Activated T-cell treated with anti-CD3 and anti-CD28 coated beads for 4 hours (primary cell): ENCODE data around the gene DHRS12.

ENCODE experiments used
- DNase-seq: peaks from one replicate; pipeline ENCODE4 v3.0.0-alpha.2; 2020

The DHRS12 gene

DNA sequence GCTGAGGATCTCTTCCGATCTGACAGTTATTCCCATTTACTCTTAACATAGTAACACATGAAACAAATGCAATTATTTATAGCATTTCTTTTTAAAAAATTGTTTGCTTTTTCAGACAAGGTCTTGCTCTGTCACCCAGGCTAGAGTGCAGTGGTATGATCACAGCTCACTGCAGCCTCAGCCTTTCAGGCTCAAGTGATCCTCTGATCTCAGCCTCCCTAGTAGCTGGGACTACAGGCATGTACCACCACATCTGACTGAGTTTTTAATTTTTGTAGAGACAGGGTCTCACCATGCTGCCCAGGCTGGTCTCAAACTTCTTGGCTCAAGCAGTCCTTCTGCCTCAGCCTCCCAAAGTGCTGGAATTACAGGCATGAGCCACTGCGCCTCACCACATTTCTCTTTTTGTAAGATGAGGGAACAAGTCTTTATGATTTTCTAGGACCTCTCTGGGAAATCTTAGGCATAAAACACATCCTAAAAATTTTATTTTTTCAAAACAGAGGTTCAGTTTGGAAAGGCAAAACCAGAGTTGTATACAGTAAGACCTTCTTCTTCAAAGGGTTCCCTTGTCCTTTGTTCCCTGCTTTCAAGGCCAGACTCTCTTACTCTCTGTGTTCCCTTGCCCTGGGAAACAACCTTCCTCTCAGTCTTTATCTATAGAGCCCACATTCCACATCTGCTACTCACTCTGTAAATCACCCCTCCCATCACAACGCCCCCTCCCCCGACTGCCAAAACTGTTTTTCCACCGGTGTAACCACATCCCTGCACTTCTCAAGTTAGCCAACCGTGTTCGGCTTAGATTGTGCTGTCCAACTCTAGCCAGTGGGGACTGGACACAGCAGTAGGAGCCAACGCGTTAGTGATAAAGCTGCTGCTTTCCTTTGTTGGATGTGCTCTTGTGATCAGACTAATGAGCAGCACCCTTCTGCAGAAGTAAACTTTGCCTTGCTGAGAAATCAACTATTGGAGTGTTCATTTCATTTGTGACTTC is 56.2 kb downstream of the DHRS12 start:
- no peak for DNase-seq

DNA sequence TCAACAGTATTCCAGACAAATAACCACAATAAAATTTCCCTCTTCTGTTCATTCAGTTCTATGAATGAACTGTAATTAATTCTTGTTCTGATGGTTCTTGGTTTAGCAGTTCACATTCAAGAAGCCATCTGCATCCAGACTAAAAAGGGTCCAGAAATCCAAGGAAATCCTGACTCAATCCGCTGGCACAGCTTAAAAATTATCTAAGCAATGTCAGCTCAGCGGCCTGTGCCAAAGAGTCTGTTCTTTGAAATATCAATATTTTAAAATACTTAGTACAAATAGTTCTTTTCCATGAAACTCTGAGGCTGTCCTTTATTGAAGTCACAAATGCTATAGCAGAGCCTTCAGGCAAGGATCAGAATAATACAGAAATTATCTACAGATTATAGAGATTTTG is 57.2 kb downstream of the DHRS12 start:
- DNase-seq, result no peak

DNA sequence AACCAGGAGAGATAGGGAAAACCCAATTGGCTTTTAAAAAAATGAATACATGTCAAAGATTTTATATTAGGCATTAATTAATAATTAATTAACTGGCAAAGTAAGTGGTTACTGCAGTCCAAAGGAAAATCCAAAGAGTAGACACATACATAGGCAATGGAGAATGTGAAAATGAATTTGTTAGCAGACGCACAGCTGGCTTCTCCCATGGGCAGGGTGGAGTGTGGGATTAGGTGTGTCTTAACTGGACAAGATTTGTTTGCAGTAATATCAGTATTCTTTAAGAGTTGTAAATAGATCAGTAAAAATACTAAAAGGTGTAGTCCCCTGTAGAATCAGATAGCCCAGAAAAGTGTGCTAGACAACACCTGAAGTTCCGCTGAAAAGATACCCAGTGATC is 58.7 kb downstream of the DHRS12 start:
- no peak for DNase-seq

DNA sequence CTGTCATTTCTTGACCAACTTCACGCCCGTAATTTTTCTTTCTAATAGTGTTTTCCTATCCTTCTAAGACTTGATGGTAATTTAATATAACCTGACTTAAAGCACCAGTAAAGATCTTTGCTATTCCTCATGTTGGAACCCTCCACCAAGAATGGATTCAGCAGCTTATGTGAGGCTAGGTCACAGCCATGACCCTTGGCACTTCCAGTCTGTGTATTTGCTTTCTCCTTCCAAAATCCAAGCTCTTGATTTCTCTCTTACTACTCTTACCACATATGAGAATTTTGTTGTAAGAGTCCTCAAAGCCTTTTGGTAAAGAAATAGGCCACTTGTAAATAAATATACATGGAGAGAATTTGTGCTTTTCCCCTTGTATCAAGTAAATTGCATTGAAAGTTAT is 61.4 kb downstream of the DHRS12 start:
- no peak for DNase-seq

DNA sequence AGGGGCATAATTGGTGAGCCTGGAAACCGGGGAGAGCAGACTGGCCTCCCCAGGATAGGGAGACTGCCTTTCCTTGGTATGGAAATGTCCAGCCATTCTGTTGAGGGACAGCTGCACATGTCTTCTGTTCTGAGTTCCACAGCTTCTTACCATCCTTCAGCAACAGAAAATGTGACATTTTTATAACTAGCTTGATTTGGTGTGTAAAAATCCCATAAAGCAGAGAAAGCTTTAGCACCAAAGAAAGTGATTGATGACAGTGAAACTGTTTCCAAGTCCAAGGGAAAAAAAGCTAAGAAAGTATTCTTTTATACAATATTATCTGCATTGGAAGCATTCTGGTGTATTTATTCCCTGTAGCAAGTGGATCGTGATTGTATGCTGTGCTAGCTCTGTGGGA is 61.9 kb downstream of the DHRS12 start:
- DNase-seq, result no peak

DNA sequence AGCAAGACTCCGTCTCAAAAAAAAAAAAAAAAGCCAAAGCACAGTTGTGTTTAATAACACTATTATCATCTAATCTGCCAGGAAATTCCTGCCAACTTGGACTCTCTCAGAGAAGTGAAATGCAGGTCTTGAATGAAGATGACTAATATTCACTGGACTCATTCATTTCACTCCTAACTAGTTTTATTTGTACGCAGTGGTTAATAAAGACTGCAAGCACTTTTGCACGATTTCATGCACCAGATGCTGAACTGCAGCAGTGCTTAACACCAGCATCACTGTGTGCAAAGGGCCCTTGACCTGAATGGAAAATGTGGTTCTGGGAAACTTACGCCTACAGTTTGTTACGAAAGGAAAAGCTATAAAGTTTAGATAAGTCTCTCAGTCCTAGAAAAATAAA is 63.3 kb downstream of the DHRS12 start:
- no peak for DNase-seq

DNA sequence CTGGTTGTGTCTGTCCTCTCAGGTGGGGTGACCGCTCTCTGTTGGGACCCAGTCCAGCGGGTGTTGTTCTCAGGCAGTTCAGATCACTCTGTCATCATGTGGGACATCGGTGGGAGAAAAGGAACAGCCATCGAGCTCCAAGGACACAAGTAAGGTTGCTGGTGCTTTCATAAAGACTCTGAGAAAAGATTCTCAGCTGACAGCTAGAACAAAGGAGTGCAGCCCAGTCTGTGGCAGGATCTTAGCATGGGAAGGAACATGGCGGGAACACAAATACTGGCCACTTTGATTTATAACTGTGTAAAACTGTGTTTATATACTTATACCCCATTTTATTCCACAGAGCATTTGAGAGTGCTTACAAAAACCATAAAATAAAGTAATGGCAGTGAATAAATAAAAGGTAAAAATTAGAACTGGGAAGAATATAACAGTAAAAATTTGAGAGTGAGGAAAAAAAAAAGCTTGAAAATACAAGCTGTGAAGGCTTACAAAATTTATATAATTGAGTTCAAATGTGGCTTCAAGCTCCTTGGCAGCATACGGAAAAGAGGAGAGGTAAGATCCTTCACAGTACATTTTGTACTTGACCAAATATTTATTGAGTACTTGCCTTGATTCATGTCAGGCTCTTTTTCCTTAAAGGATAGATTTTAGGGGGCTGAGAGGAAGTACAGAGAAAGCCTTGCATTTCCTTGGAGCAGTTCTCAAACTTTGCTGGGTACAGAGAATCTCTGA is 64.8 kb downstream of the DHRS12 start:
- no peak for DNase-seq

DNA sequence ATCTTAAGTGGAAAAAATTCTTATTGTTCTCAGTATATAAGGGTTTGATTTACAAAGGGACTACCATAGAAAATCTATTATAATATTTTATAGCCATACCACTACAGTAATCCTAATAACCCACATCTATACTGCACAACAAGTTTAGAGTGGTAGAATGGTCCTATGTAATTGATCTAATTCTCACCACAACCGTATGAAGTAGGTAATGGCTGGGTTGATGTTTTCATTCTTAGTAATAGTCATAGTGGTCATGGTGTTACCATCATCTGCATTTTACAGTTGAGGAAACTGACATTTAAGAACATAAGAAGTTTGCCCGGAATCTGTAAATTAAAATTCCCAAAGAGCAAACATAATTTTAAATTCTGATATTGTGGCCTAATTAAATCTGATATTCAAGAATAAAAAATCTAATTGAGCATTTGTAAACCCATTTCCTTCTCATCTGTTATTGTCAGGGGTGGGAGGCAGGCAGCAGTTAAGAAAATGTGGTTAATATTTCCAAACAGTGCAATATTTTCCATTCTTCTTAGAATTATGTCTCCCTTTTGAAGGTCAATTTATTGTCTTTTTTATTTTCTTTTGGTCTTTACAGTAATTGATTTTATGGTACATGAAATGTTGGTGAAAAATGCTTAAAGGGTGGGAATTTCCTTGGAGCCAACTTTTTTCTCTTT is 65.6 kb downstream of the DHRS12 start:
- no peak for DNase-seq

DNA sequence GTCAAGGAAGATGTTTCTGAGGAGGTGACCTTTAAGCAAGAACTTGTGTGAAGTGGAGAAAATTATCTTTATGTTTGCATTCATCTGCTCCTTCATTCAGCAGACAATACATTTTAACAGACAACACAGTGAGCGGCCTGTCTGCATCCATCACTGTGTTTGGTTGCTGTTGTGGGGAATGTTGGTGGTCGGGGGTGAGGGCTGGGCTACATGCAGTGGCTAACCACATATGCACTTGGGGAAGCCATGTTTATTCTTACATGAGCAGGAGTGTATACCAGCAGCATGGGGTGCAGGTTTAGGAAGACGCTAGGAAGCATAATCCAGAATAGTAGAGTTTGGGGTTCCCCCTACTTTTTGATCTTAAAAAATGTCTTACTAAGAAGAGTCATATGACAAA is 66.4 kb downstream of the DHRS12 start:
- no peak for DNase-seq

DNA sequence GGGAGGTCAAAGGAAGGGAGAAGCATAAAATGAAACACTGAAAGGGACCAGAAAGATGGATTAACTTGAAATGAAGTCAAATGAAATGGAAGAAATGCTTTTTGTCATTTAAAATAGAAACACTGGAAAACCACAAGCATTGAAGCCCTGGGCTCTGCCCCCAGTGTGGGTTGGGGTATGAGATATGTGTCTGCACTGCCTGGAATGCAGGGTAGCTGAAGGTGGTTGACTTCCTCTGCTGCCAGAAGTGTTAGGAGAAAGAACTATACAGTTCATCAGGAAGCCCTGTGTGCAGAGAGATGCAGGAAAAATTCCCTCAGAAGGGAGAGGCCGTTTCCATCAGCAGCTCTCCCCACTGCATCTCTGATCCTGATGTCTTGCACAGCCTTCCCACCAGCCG is 69.2 kb downstream of the DHRS12 start:
- no peak for DNase-seq

DNA sequence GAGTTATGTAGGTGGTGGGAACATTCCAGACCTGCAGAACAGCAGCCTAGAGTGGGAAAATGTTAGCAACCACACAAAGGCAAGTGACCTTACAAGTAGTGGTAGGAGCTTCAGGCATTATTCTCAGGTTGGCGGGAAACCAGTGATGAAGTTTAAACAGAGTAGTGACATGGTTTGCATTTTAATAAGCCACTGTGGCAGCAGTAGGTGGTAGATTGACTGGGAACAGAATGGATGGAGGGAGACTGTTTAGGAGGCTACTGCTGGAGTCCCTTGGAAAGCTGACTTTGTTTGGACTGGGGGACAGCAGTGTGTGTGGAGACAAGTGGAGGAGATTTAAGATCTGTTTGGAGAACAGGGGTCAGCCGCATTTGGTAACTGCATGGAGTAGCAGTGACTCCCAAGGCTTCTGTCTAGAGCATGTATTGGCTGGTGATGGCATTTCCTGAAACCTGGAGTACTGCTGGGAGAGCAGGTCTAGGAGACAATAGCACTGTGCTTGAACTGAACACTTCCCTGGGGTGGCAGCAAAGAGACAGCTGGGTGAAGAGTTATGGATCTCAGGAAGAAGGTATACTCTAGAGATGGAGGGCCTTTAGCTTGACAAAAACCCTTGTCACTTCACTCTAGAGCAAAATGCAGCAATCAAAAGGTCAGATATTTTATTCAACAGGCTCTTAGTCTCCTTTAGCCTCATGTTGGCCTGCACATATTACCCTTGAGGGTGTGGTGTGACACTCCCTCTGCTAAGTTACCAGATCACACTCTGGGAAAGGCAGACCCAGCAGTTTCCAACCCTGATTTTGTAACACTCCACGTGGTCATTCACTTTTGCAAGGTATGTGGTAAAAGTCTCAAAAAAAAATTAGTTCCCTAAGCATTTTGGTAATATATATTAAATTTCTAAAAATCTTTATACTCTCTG is 70.3 kb downstream of the DHRS12 start:
- no peak for DNase-seq

DNA sequence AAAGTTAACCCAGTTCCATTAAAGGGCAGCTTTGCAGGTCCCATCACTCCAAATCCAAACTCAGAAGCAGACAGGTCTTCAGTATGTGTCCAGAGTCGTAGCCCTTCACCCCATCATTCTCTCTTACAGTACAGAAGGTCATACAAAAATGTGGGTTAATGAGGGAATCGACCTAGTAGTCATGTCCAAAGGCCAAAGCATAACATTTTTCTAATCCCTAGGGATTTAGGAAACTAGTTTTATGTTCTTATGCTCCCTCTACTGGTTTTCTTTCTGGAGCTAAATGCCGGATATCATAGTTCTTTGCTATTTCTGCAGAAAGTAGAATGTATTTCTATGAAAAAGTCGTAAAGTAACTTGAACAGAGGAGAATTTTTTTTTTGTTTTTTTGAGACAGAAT is 72.2 kb downstream of the DHRS12 start:
- DNase-seq, result no peak

DNA sequence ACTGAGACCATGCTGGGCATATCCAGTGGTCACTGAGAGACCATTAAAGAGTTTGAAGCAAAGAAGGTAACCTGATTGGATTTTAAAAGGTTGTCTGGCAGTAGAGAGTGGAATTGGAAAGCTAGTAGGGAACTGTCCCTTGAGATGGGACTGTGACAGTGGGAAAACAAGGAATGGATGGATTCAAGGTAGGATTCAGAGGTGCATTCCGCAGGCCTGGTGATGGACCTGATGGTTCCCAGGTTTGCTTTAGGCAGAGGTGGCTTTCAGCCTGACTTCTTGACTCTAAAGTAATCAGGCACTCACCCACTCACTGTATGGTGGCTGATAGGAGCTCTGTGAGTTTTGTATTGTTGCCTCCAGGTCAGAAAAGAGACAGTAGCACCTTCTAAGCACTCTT is 73.0 kb downstream of the DHRS12 start:
- DNase-seq, result no peak

DNA sequence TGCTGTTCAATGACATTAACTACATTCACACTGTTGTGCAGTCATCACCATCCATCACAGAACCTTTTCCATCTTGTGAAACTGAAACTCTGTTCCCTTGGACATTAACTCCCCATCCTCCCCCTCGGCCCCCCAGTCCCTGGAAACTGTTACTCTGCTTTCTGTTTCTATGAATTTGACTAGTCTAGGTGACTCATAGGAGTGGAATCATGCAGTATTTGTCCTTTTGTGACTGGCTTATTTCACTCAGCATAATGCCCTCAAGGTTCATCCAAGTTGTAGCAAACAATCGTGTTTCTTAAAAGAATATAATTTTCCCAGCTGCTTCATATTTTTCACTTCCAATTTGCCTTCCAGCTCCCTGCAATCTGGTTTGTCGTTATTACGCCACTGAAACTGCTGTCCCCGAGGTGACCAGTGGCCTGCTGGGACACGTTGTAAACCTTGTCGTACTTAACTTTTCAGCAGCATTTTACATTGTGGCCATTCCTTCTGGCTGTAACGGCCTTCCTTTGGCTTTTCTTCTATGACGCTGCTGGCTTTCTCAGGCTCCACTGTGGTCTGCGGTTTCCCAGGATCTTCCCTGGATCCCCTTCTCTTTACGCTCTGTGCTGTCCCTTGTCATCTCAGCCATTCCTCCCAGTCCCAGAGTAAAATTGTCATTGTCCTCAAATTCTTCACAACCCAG is 74.0 kb downstream of the DHRS12 start:
- no peak for DNase-seq

DNA sequence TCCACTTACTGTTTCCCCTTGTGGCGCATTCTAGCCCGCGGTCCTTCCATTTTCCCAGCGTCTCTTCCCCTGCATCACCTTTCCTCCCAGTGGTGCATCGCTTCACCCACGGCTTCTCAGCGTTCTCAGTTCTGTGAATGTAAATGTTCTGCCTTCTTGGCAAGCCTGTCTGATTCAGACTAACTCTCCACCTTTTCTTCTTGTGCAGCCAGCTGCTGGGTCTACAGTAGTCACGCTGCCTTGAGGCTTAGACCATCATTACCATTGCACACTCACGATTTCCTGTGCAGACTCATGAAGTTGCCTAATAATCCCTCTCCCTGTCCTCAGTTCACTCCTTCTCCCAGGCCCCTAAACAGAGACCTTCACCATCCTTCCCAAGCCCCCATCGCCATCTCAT is 75.0 kb downstream of the DHRS12 start:
- DNase-seq, result no peak

DNA sequence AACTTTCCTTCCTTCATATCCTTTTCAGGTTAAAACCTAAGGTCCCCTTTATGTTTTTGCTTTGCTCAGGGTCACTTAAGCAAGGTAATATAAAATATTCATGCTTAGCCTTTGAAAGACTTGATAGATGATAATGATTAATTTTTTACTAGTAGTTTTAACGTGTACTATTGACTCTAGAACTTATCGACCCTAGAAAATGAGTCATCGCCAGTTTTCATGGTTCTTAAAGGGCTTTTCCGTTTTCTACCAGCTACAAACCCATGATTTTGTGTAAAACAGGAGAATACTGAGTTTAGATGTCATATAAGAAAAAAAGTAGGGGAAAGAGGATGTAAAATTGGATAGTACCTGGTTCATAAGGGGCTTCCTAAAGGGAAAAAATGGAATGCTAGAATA is 75.7 kb downstream of the DHRS12 start:
- DNase-seq, result no peak

DNA sequence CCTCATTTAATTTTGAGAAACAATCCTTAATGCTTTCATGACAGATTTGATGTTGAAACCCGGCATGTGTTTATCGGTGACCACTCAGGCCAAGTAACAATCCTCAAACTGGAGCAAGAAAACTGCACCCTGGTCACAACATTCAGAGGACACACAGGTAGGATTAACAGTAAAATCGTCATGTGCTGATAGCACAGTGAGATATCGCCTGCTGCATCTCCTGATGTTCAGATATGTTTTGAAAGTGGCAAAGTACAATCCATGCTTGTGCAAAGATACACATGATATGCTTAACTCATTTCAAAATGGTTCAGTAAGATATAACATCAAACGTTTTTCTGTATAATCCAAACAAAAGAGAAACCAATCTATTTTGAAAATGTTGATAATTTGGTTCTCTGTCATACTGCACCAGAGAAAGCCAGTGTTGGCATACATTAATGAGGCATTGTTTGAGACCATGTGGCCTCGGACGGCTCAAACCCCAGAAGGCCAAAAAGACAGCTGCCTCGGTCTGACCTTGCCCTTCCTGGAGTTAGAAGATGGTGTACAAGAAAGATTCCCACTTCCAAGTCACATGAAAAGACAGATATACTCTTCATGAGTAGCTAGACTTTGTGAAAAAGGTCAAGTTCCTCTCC is 76.2 kb downstream of the DHRS12 start:
- DNase-seq, result no peak

DNA sequence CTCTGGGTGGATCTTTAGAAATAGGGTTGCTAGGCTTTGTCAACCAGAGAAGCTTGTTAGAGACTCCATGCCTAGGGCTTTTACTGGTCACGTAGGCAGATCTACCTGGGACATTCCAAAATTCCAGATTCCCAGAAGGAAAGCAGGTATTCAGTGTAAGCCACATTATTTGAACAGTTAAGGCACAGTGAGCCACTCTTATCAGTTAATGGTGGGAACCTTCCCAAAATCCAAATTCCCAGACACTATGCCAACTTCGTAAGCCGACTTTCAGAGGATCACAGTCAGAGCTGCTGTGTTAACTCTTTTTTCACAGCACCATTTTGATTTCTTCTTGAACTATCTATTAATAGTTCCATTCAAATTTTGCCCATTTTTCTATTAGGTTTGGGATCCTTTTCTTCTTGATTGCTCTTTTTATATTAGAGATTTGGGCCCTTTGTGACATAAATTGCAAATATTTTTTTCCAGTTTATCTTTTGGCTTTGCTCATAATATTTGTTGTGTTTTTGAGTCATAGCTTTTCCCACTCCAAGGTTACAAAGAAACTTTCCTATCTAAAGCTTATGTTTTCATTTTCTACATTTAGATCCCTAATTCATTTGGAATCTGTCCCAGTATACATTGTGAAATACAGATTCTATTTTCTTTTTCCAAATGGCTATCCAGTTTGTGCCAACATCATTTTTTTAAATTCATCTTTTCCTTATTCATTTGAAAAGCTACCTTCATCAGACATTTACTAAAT is 77.3 kb downstream of the DHRS12 start:
- no peak for DNase-seq

DNA sequence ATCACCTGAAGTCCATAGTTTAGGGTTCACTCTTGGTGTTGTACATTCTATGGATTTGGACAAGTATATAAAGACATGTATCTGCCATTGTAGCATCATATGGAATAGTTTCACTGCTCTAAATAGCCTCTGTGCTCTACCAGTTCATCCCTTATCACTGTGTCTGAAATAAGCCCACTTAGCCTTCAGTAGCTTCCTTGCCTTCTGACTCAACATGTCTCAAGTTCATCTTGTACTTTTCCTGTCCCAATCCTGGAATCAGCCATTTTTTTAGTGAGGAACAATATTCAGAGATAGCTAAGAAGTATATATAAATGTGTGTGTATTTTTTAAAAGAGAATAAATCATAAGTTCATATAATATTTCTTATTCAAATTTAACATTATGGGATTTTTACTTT is 79.2 kb downstream of the DHRS12 start:
- DNase-seq, result no peak

DNA sequence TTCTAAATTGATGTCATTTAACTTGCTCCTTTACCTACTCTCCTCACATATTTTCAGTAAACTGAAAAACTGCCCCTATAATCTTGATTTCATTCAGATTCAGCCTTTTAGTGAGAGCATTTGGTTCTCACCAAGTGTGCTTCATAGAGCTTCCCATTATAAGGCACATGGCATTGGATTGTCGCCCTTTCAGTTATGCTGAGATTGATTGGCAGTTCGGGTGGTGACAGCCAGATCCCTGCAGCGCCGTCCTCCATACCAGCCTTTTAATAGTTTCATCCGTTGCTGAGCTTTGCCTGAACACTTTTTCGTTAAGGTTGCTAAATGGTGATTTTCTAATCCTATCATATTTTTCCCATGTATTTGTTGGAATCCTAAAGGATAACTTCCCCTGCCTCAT is 80.4 kb downstream of the DHRS12 start:
- no peak for DNase-seq

DNA sequence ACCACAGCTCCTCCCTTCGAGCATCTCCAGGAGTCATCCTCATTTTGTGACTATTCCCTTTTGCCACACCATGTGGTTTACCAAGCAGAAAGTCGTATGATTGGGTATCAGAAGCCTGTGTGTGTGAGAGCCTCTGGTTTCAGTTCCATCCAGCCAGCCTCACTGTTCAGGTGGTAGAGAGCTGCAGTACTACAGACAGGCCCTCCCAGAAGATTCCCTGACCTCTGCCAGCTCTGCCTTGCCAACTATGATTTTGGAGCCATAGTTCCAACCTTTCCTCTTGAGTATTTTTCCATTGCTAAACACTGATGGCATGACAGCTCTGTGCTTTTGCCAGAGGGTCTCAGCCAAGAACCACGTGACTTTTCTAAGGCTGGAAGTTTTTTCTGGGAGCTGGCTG is 82.5 kb downstream of the DHRS12 start:
- no peak for DNase-seq
